ENCODE data around the gene PDE4D. TPM values are rescaled to one million over a fixed set of nuclear protein-coding genes. Genes with fewer than 3 reads are reported as not detected.

Gene PDE4D
- total RNA-seq, 1 donor from 2014 or later = 6.8 TPM

DNA sequence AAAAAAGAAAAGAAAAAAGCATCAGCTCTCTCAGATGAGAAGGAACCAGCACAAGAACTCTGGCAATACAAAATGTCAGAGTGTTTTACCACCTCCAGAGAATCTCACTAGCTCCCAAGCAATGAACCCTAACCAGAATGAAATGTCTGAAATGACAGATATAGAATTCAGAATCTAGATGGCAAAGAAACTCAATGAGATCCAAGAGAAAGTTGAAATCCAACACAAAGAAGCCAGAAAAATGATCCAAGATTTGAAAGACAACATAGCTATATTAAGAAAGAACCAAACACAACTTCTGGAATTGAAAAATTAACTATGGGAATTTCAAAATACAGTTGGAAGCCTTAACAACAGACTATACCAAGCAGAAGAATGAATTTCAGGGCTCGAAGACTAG, 396.3 kb downstream of the PDE4D start:
- DNase-seq (ENCODE audit: low read depth) (no peak), FAIRE-seq (no peak)
- no peaks in the 10 kb centered on the region for H3K36me3 ChIP-seq (ENCODE audit: control insufficient read depth, insufficient read depth, low read length)
- H3K4me3 ChIP-seq (ENCODE audit: low read depth, low read length) = no peak overlapping the region
- TF ChIP-seq, protein P1, sequence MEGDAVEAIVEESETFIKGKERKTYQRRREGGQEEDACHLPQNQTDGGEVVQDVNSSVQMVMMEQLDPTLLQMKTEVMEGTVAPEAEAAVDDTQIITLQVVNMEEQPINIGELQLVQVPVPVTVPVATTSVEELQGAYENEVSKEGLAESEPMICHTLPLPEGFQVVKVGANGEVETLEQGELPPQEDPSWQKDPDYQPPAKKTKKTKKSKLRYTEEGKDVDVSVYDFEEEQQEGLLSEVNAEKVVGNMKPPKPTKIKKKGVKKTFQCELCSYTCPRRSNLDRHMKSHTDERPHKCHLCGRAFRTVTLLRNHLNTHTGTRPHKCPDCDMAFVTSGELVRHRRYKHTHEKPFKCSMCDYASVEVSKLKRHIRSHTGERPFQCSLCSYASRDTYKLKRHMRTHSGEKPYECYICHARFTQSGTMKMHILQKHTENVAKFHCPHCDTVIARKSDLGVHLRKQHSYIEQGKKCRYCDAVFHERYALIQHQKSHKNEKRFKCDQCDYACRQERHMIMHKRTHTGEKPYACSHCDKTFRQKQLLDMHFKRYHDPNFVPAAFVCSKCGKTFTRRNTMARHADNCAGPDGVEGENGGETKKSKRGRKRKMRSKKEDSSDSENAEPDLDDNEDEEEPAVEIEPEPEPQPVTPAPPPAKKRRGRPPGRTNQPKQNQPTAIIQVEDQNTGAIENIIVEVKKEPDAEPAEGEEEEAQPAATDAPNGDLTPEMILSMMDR (IDR thresholded peaks at IDR 0.05; ENCODE audit: insufficient read depth, low read length, severe bottlenecking) = no peak
- no peaks in the 10 kb centered on the region for H3K27me3 ChIP-seq (ENCODE audit: control insufficient read depth, insufficient read depth, low read length)

DNA sequence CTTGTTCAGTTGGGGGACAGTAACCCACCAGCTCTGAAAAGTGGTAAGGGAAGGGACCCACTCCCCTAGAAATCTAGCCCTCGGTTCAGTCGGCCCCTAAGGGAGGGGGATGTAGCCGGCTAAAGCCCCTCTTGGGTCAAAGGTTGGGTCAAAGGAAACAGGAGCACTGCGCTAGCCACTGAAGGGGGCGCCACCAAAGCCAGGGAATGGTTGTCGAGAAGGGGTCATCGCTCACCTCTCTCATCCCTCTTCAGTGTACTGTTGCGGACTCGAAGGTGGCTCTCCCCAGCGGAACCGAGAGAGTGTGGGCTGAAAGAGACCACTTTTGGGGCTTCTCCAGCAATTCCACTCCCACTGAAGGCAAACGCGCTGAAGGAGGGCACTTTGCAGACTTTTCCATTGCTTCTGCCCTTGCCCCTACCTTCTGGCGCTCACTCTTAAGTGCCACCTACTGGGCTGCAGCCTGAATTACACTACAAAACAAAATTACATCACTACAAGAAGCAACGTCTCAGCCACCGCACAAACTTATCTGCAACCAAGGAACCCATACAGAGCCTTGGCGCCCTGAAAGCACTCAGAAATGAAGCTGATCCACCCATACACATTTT, 396.9 kb downstream of the PDE4D start:
- TF ChIP-seq, protein P1 (IDR thresholded peaks at IDR 0.05; ENCODE audit: insufficient read depth, low read length, severe bottlenecking) = peak; percentile 51
- no peaks in the 10 kb centered on the region for H3K27me3 ChIP-seq (ENCODE audit: control insufficient read depth, insufficient read depth, low read length)
- DNase-seq (ENCODE audit: low read depth) (no peak), FAIRE-seq (no peak)
- H3K36me3 ChIP-seq (ENCODE audit: control insufficient read depth, insufficient read depth, low read length) = no peaks in the 10 kb centered on the region
- no peak overlapping the region for H3K4me3 ChIP-seq (ENCODE audit: low read depth, low read length)

DNA sequence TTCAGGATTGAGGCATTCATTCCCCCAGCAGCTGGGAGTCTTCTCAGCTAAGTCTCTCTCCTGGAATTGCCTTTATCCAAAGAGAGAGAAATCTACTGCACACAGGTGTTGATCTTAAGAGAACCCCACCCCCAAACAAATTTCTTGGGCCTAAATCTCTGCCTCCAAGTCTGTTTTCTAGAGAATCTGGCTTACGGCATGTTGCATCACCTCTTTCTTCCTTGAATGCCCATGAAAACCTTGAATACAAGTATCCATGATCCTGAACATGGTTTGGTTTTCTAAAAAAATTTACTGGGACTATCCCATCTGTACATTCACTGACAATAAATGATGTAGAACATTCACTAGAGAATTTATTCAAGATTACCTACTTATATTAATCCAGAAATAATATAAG, 401.6 kb downstream of the PDE4D start:
- no peaks in the 10 kb centered on the region for H3K36me3 ChIP-seq (ENCODE audit: control insufficient read depth, insufficient read depth, low read length)
- TF ChIP-seq, protein P1 (IDR thresholded peaks at IDR 0.05; ENCODE audit: insufficient read depth, low read length, severe bottlenecking) = no peak
- DNase-seq (ENCODE audit: low read depth) (no peak), FAIRE-seq (no peak)
- H3K27me3 ChIP-seq (ENCODE audit: control insufficient read depth, insufficient read depth, low read length) = no peaks in the 10 kb centered on the region
- H3K4me3 ChIP-seq (ENCODE audit: low read depth, low read length) = no peak overlapping the region

DNA sequence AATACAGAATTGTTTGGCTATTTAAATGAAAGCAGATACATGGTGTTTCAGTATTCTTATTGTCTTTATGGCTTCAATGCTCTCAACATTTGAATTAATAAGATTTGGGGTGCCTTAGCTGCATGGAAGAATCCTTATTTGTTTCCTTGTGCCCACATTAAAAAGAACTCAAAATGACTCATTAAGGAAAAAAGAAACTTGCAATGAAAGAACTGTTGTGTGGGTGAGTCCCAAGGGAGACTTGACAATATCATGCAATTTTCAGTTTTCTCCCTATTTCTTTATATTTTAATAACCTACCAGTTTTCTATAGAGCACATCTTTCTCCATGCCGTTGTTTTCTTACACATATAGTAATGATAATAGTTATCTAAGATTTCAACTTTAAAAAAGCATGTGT, 404.0 kb downstream of the PDE4D start:
- no peak overlapping the region for H3K4me3 ChIP-seq (ENCODE audit: low read depth, low read length)
- DNase-seq (ENCODE audit: low read depth) (peak; percentile 12), FAIRE-seq (no peak)
- no peaks in the 10 kb centered on the region for H3K27me3 ChIP-seq (ENCODE audit: control insufficient read depth, insufficient read depth, low read length)
- no peaks in the 10 kb centered on the region for H3K36me3 ChIP-seq (ENCODE audit: control insufficient read depth, insufficient read depth, low read length)
- TF ChIP-seq, protein P1 (IDR thresholded peaks at IDR 0.05; ENCODE audit: insufficient read depth, low read length, severe bottlenecking) = no peak

DNA sequence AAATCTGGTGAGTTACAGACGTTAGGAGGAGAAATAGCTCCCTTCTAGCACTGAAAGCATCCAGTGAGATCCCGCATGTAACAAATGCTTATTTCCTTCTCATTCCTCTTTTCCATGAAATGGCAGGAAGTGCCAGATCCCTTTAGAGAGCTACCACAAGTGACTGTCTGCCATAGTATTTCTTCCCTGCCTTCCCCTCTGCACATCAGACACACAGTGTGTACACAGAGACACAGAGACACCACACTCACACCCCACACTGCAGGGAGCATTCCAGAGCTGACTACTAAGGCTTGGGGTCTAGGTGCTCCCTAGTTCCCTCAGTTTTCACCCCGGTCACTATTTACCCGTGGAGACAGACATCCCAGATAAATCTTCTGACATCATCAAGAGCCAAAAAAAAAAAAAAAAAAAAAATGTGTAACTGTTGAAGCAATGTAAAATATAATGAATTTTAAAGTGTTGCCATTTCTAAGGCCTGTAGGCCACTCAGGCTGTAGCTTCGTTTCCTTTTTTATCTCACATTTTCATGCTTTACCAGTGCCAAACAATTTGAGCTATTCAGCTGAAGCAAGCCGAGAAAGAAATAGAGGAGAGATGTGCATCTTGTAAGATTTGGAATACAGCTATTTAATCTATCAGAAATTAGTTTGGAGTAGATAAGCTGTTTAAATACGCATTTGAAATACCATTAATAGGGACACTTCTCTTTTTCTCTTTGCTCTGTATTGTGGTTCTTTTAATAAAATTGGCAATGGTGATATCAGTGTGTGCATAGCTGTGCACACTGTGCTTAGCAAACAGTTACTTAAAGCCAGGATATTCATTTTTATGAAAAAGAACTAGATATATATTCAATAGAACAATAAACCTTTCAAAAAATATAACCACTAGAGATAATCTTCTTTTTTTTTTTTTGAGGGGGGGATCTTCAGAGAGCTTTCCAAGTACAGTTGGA, 405.5 kb downstream of the PDE4D start:
- Histone ChIP-seq H3K4me3 (ENCODE audit: low read depth, low read length) (no peak overlapping the region), H3K36me3 (ENCODE audit: control insufficient read depth, insufficient read depth, low read length) (no peaks in the 10 kb centered on the region), H3K27me3 (ENCODE audit: control insufficient read depth, insufficient read depth, low read length) (no peaks in the 10 kb centered on the region)
- TF ChIP-seq, protein P1 (IDR thresholded peaks at IDR 0.05; ENCODE audit: insufficient read depth, low read length, severe bottlenecking) = no peak
- FAIRE-seq (no peak), DNase-seq (ENCODE audit: low read depth) (no peak)

Measured in bronchial epithelial cell (primary cell).